HEK293T (cell line): Measurements from ENCODE around the gene MPPED1.

ENCODE experiments used
- BHLHE40 ChIP-seq: fragments of 450-650 bp; IDR thresholded peaks from 2 replicates; pipeline ENCODE4 v1.6.1; 2016; ENCODE audit warnings: mild to moderate bottlenecking, moderate library complexity, borderline replicate concordance
- HDGF ChIP-seq: fragments of 450-650 bp; IDR thresholded peaks from 2 replicates; pipeline ENCODE4 v1.6.1; 2017; ENCODE audit warnings: antibody characterized with exemption, borderline replicate concordance
- SP1 ChIP-seq: fragments of 450-650 bp; IDR thresholded peaks from 2 replicates; pipeline ENCODE4 v1.6.1; 2017
- TARDBP ChIP-seq: fragments of 450-650 bp; IDR thresholded peaks from 2 replicates; pipeline ENCODE4 v1.6.1; 2016

- TF ChIP-seq TARDBP, result no peak
- no peak for TF ChIP-seq HDGF
- TF ChIP-seq BHLHE40, result no peak
- no peak for TF ChIP-seq SP1
Measured at GRCh38 chr22:43488031-43488866, 76.4 kb downstream of the MPPED1 start.
